Measurements from ENCODE around the gene AEN. TPM values are rescaled to one million over a fixed set of nuclear protein-coding genes. Genes with fewer than 3 reads are reported as not detected.
"Not testable (repeated sequence)": the region's sequence is repeated elsewhere in the genome, so short reads cannot be mapped to it uniquely, and the experiment has no call there.

Gene AEN
- total RNA-seq, 1 donor from 2014 or later: 90.6 TPM

GRCh38 chr15:88638626-88639372, 17.7 kb downstream of the AEN start, which contains the start of gene ISG20:
Gene ISG20, plus strand, starts transcription at chr15:88639016. Its CDS starts 351 bp downstream, at chr15:88639367.
- Histone ChIP-seq H4K20me1 (ENCODE audit: insufficient read depth, low read length) (peaks cover 36% of the 10 kb centered on the region), H3K4me2 (ENCODE audit: low read length) (peak within 1 kb of the TSS; percentile 78), H3K36me3 (ENCODE audit: insufficient read depth, low read length) (peaks cover 10% of the 10 kb centered on the region), H2AFZ (ENCODE audit: low read depth, low read length) (peak within 1 kb of the TSS; percentile 44), H3K4me1 (ENCODE audit: insufficient read depth, low read length) (peaks cover 21% of the 10 kb centered on the region), H3K27ac (ENCODE audit: low read depth, low read length) (peak within 1 kb of the TSS; percentile 92), H3K9me3 (ENCODE audit: insufficient read depth, low read depth, low read length) (no peaks in the 10 kb centered on the region), H3K9ac (ENCODE audit: low read length) (peak within 1 kb of the TSS; percentile 78), H3K27me3 (ENCODE audit: insufficient read depth, low read length) (no peaks in the 10 kb centered on the region), H3K4me3 (ENCODE audit: insufficient read depth, low read depth, low read length) (peak within 1 kb of the TSS; percentile 37), H3K79me2 (ENCODE audit: insufficient read depth, low read length) (peaks cover 4% of the 10 kb centered on the region)
- Mint-ChIP-seq H3K36me3 (ENCODE audit: low read depth, unreplicated experiment) (peaks cover 10% of the 10 kb centered on the region), H3K27ac (ENCODE audit: unreplicated experiment) (peak within 1 kb of the TSS; percentile 98), H3K4me3 (ENCODE audit: unreplicated experiment) (peak within 1 kb of the TSS; percentile 80), H3K9me3 (ENCODE audit: unreplicated experiment) (no peaks in the 10 kb centered on the region), H3K4me1 (ENCODE audit: low read depth, unreplicated experiment) (peaks cover 36% of the 10 kb centered on the region), H3K27me3 (ENCODE audit: low read depth, unreplicated experiment) (no peaks in the 10 kb centered on the region)
- FAIRE-seq (no peak), DNase-seq (ENCODE audit: low read depth) (peak; percentile 90)
- TF ChIP-seq CTCF (IDR thresholded peaks at IDR 0.05; ENCODE audit: insufficient read depth, low read depth, low read length) (peak; percentile 27), EZH2 (IDR thresholded peaks at IDR 0.05; ENCODE audit: insufficient read depth, low read length) (no peak)

GRCh38 chr15:88641959-88642452, 20.9 kb downstream of the AEN start:
- peaks cover 10% of the 10 kb centered on the region for H3K36me3 Mint-ChIP-seq (ENCODE audit: low read depth, unreplicated experiment)
- no peak overlapping the region for H3K27ac ChIP-seq (ENCODE audit: low read depth, low read length)
- H3K9me3 Mint-ChIP-seq (ENCODE audit: unreplicated experiment): peaks cover 3% of the 10 kb centered on the region
- H4K20me1 ChIP-seq (ENCODE audit: insufficient read depth, low read length): peaks cover 19% of the 10 kb centered on the region
- H3K27me3 ChIP-seq (ENCODE audit: insufficient read depth, low read length): no peaks in the 10 kb centered on the region
- H2AFZ ChIP-seq (ENCODE audit: low read depth, low read length): no peak overlapping the region
- no peaks in the 10 kb centered on the region for H3K79me2 ChIP-seq (ENCODE audit: insufficient read depth, low read length)
- peak overlapping the region; percentile 7 for H3K27ac Mint-ChIP-seq (ENCODE audit: unreplicated experiment)
- H3K4me1 Mint-ChIP-seq (ENCODE audit: low read depth, unreplicated experiment): peaks cover 28% of the 10 kb centered on the region
- no peaks in the 10 kb centered on the region for H3K36me3 ChIP-seq (ENCODE audit: insufficient read depth, low read length)
- no peak overlapping the region for H3K4me2 ChIP-seq (ENCODE audit: low read length)
- H3K9ac ChIP-seq (ENCODE audit: low read length): no peak overlapping the region
- peaks cover 17% of the 10 kb centered on the region for H3K4me1 ChIP-seq (ENCODE audit: insufficient read depth, low read length)
- no peak overlapping the region for H3K4me3 Mint-ChIP-seq (ENCODE audit: unreplicated experiment)
- no peak for TF ChIP-seq CTCF (IDR thresholded peaks at IDR 0.05; ENCODE audit: insufficient read depth, low read depth, low read length)
- no peak for TF ChIP-seq EZH2 (IDR thresholded peaks at IDR 0.05; ENCODE audit: insufficient read depth, low read length)
- H3K27me3 Mint-ChIP-seq (ENCODE audit: low read depth, unreplicated experiment): no peaks in the 10 kb centered on the region
- DNase-seq (ENCODE audit: low read depth) (no peak), FAIRE-seq (no peak)
- no peaks in the 10 kb centered on the region for H3K9me3 ChIP-seq (ENCODE audit: insufficient read depth, low read depth, low read length)
- no peak overlapping the region for H3K4me3 ChIP-seq (ENCODE audit: insufficient read depth, low read depth, low read length)

- not testable (repeated sequence) for FAIRE-seq; H3K4me3 ChIP-seq (ENCODE audit: insufficient read depth, low read depth, low read length); H3K36me3 Mint-ChIP-seq (ENCODE audit: low read depth, unreplicated experiment); H3K9me3 ChIP-seq (ENCODE audit: insufficient read depth, low read depth, low read length); H3K79me2 ChIP-seq (ENCODE audit: insufficient read depth, low read length); H3K9ac ChIP-seq (ENCODE audit: low read length); H3K36me3 ChIP-seq (ENCODE audit: insufficient read depth, low read length); DNase-seq (ENCODE audit: low read depth); H3K9me3 Mint-ChIP-seq (ENCODE audit: unreplicated experiment); H3K27ac Mint-ChIP-seq (ENCODE audit: unreplicated experiment); H3K4me2 ChIP-seq (ENCODE audit: low read length); H2AFZ ChIP-seq (ENCODE audit: low read depth, low read length); H3K27me3 ChIP-seq (ENCODE audit: insufficient read depth, low read length); H3K27me3 Mint-ChIP-seq (ENCODE audit: low read depth, unreplicated experiment); H3K4me3 Mint-ChIP-seq (ENCODE audit: unreplicated experiment); H3K27ac ChIP-seq (ENCODE audit: low read depth, low read length)
- H3K4me1 Mint-ChIP-seq (ENCODE audit: low read depth, unreplicated experiment): peaks cover 24% of the 10 kb centered on the region
- Histone ChIP-seq H3K4me1 (ENCODE audit: insufficient read depth, low read length) (peaks cover 14% of the 10 kb centered on the region), H4K20me1 (ENCODE audit: insufficient read depth, low read length) (peaks cover 14% of the 10 kb centered on the region)
These were observed 21.4 kb downstream of the AEN start for GRCh38 chr15:88642514-88642913.

All from astrocyte (in vitro differentiated cells and primary cell).